ENCODE measurements around the gene SNX18. TPM values are rescaled to one million over a fixed set of nuclear protein-coding genes. Genes with fewer than 3 reads are reported as not detected.

Gene SNX18
- total and polyA plus RNA-seq, 2 of the 4 experiments (the other 2 are of a cell fraction): 31.2 to 50.0 TPM

GRCh38 chr5:54524082-54524481 is 6.5 kb downstream of the SNX18 start:
- peaks cover 43% of the 10 kb centered on the region for H3K36me3 ChIP-seq (ENCODE audit: control insufficient read depth, insufficient read depth, low read length)
- peak overlapping the region; percentile 10; the same call in 1 of the 2 replicates for H3K4me3 ChIP-seq (ENCODE audit: insufficient read depth, low read depth, low read length)
- H3K56ac ChIP-seq (ENCODE audit: extremely low read depth, insufficient read depth, low read length): no peak overlapping the region
- peaks cover 31% of the 10 kb centered on the region for H3K4me1 ChIP-seq (ENCODE audit: control insufficient read depth, insufficient read depth, low read length)
- CTCF ChIA-PET: interaction anchor here (1.1 kb wide), 3 partner anchors 14 to 344 kb away, joined by 3 to 4 read pairs (median 3); no protein-coding TSS in a partner anchor
- H4K20me1 ChIP-seq (ENCODE audit: insufficient read depth, low read length): peaks cover 93% of the 10 kb centered on the region
- 0 out of 2 replicates have a peak, but pooled peaks have one; percentile 6 for ATAC-seq (ENCODE audit: low read depth)
- H3K18ac ChIP-seq (ENCODE audit: low read depth, low read length): peak overlapping the region; percentile 78
- 0 out of 2 replicates have a peak overlapping the region, but pooled peaks have one; percentile 43 for H4K5ac ChIP-seq (ENCODE audit: low read depth, low read length)
- no peak overlapping the region; the same call in 1 of the 2 replicates for H4K91ac ChIP-seq (ENCODE audit: insufficient read depth, low read depth, low read length)
- DNase-seq: no peak
- peaks cover 26% of the 10 kb centered on the region for H3K9me1 ChIP-seq (ENCODE audit: insufficient read depth, low read length)
- H3K27me3 ChIP-seq (ENCODE audit: control insufficient read depth, insufficient read depth, low read length): no peaks in the 10 kb centered on the region
- H3K9ac ChIP-seq (ENCODE audit: low read depth, low read length): peak overlapping the region; percentile 18; the same call in 1 of the 2 replicates
- WGBS, 2 experiments (ENCODE audit: extremely low coverage in 2 of 2, insufficient read length in 1 of 2): 84% methylated on average over 6 of the region's 8 CpGs; no CpG with 5 or more reads in 1 of the 2 experiments
- H3K79me1 ChIP-seq (ENCODE audit: low read depth in 1 of 2, low read length in 2 of 2): peaks cover 0 to 69% of the 10 kb centered on the region in 2 experiments; a peak in 2 of 4 replicates
- H2BK15ac ChIP-seq (ENCODE audit: low read depth, low read length): no peak overlapping the region
- peak overlapping the region; percentile 56 for H2AK9ac ChIP-seq (replicated peaks; ENCODE audit: low read depth, low read length, poor library complexity)
- POLR2A ChIA-PET (ENCODE audit: unreplicated experiment): no interaction called here
- H2BK20ac ChIP-seq (ENCODE audit: low read depth, low read length): no peak overlapping the region
- H2BK5ac ChIP-seq (ENCODE audit: low read depth, low read length, poor library complexity, severe bottlenecking): peak overlapping the region; percentile 45
- dilution Hi-C loops (cut with HindIII; ENCODE audit: low sequenced_read_pairs, unreplicated experiment) (no loop called here), in situ Hi-C loops (cut with MboI; ENCODE audit: low sequenced_read_pairs) (loop anchor here (10.0 kb wide), 1 partner anchor 631 kb away; no protein-coding TSS in a partner anchor), intact Hi-C loops (cut with micrococcal nuclease) (no loop called here)
- peaks cover 5% of the 10 kb centered on the region for H3K9me3 ChIP-seq (ENCODE audit: control insufficient read depth, insufficient read depth, low read length)
- peak overlapping the region; percentile 27; the same call in 1 of the 2 replicates for H2BK120ac ChIP-seq (ENCODE audit: low read depth, low read length)
- peak overlapping the region; percentile 74 for H3K14ac ChIP-seq (replicated peaks; ENCODE audit: low read depth, low read length)
- H3K4ac ChIP-seq (ENCODE audit: low read depth, low read length): peak overlapping the region; percentile 57
- peak overlapping the region; percentile 23; the same call in 1 of the 2 replicates for H2AK5ac ChIP-seq (ENCODE audit: low read depth, low read length)
- H2AFZ ChIP-seq (replicated peaks; ENCODE audit: low read length, poor library complexity): no peak overlapping the region
- BruUV-seq (replicated peaks): no TSS peak
- peak overlapping the region; percentile 79 for H3K23ac ChIP-seq (ENCODE audit: low read depth, low read length)
- peak overlapping the region in 1 of 2 experiments; percentile 45; a peak in 2 of 4 replicates for H4K8ac ChIP-seq (ENCODE audit: low read depth in 2 of 2, low read length in 2 of 2)
- TF ChIP-seq MXI1 (IDR thresholded peaks at IDR 0.05; ENCODE audit: borderline replicate concordance, low read depth, low read length) (no peak), MAFK (IDR thresholded peaks at IDR 0.05; ENCODE audit: low read depth, low read length) (no peak), FOS (IDR thresholded peaks at IDR 0.05; ENCODE audit: low read depth, low read length) (no peak), POLR2A (IDR thresholded peaks at IDR 0.05; ENCODE audit: low read depth, low read length) (no peak), RFX5 (IDR thresholded peaks at IDR 0.05; ENCODE audit: low read depth, low read length) (no peak), SMC3 (IDR thresholded peaks at IDR 0.05; ENCODE audit: low read depth, low read length) (no peak), CHD1 (IDR thresholded peaks at IDR 0.05; ENCODE audit: low read depth, low read length) (no peak), RCOR1 (IDR thresholded peaks at IDR 0.05; ENCODE audit: insufficient replicate concordance, low read length) (no peak), BHLHE40 (IDR thresholded peaks at IDR 0.05; ENCODE audit: low read depth, low read length) (no peak), CEBPB (IDR thresholded peaks at IDR 0.05; ENCODE audit: low read depth, low read length) (no peak), NFE2L2 (IDR thresholded peaks at IDR 0.05; ENCODE audit: low read depth, low read length) (no peak)
- TF ChIP-seq, protein P1, sequence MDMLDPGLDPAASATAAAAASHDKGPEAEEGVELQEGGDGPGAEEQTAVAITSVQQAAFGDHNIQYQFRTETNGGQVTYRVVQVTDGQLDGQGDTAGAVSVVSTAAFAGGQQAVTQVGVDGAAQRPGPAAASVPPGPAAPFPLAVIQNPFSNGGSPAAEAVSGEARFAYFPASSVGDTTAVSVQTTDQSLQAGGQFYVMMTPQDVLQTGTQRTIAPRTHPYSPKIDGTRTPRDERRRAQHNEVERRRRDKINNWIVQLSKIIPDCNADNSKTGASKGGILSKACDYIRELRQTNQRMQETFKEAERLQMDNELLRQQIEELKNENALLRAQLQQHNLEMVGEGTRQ (IDR thresholded peaks at IDR 0.05; ENCODE audit: low read depth, low read length): no peak
- TF ChIP-seq, protein P2, sequence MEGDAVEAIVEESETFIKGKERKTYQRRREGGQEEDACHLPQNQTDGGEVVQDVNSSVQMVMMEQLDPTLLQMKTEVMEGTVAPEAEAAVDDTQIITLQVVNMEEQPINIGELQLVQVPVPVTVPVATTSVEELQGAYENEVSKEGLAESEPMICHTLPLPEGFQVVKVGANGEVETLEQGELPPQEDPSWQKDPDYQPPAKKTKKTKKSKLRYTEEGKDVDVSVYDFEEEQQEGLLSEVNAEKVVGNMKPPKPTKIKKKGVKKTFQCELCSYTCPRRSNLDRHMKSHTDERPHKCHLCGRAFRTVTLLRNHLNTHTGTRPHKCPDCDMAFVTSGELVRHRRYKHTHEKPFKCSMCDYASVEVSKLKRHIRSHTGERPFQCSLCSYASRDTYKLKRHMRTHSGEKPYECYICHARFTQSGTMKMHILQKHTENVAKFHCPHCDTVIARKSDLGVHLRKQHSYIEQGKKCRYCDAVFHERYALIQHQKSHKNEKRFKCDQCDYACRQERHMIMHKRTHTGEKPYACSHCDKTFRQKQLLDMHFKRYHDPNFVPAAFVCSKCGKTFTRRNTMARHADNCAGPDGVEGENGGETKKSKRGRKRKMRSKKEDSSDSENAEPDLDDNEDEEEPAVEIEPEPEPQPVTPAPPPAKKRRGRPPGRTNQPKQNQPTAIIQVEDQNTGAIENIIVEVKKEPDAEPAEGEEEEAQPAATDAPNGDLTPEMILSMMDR (conservative IDR thresholded peaks at IDR 0.05; ENCODE audit: low read depth, low read length): no peak
- TF ChIP-seq, protein P3, sequence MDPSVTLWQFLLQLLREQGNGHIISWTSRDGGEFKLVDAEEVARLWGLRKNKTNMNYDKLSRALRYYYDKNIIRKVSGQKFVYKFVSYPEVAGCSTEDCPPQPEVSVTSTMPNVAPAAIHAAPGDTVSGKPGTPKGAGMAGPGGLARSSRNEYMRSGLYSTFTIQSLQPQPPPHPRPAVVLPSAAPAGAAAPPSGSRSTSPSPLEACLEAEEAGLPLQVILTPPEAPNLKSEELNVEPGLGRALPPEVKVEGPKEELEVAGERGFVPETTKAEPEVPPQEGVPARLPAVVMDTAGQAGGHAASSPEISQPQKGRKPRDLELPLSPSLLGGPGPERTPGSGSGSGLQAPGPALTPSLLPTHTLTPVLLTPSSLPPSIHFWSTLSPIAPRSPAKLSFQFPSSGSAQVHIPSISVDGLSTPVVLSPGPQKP (IDR thresholded peaks at IDR 0.05; ENCODE audit: borderline replicate concordance, low read depth, low read length): no peak
- peak overlapping the region; percentile 87 for H3K4me2 ChIP-seq (ENCODE audit: low read depth, low read length)
- peak overlapping the region; percentile 45; the same call in 1 of the 2 replicates for H3K27ac ChIP-seq (ENCODE audit: insufficient read depth, low read length)
